Suprapubic skin (tissue), 3 donors: Measurements from ENCODE around the gene KLHL1.

Source experiments
- EP300 ChIP-seq: sonication (generic); formaldehyde crosslinking; IDR thresholded peaks from one replicate; pipeline ENCODE4 v1.6.1; 2017; ENCODE audit warnings: antibody characterized with exemption
- POLR2A ChIP-seq, 2 donors: fragments of 450-650 bp; IDR thresholded peaks; one replicate each; pipeline ENCODE4 v1.6.1; 2017; ENCODE audit warnings: antibody characterized with exemption in 2 of 2, mild to moderate bottlenecking in 2 of 2, moderate library complexity in 2 of 2
- TF ChIP-seq, protein P1 (sequence below), 2 donors: fragments of 200-600 bp in 1 of 2; fragments of 450-650 bp in 1 of 2; sonication (generic) in 1 of 2; IDR thresholded peaks; one replicate each; pipeline ENCODE4 v1.5.1; 2016 to 2019; ENCODE audit warnings: antibody characterized with exemption in 2 of 2, mild to moderate bottlenecking in 1 of 2, moderate library complexity in 1 of 2

- TF ChIP-seq, protein P1, sequence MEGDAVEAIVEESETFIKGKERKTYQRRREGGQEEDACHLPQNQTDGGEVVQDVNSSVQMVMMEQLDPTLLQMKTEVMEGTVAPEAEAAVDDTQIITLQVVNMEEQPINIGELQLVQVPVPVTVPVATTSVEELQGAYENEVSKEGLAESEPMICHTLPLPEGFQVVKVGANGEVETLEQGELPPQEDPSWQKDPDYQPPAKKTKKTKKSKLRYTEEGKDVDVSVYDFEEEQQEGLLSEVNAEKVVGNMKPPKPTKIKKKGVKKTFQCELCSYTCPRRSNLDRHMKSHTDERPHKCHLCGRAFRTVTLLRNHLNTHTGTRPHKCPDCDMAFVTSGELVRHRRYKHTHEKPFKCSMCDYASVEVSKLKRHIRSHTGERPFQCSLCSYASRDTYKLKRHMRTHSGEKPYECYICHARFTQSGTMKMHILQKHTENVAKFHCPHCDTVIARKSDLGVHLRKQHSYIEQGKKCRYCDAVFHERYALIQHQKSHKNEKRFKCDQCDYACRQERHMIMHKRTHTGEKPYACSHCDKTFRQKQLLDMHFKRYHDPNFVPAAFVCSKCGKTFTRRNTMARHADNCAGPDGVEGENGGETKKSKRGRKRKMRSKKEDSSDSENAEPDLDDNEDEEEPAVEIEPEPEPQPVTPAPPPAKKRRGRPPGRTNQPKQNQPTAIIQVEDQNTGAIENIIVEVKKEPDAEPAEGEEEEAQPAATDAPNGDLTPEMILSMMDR (IDR thresholded peaks at IDR 0.05), result no peak
- TF ChIP-seq POLR2A (IDR thresholded peaks at IDR 0.05) (no peak), EP300 (no peak)
Measured at GRCh38 chr13:69856331-69856730, 251.9 kb downstream of the KLHL1 start.
